GM18951 (cell line): ENCODE measurements around the gene METTL14.
A peak's percentile ranks its signal among the peaks of the same experiment; 100 is the strongest.
"Not testable (repeated sequence)": the region's sequence is repeated elsewhere in the genome, so short reads cannot be mapped to it uniquely, and the experiment has no call there.

ENCODE experiments used
- POLR2A ChIP-seq: IDR thresholded peaks from 4 replicates; pipeline ENCODE4 v1.6.1; 2011; ENCODE audit warnings: mild to moderate bottlenecking; ENCODE audit not compliant: insufficient read length, insufficient read depth; ENCODE audit errors: extremely low read depth
- in situ Hi-C: fragments of 300-500 bp; cut with MboI; formaldehyde crosslinking; loops from one replicate; pipeline ENCODE4 v1.12.0; 2022; ENCODE audit warnings: low sequenced_read_pairs, mixed read lengths, inconsistent platforms; ENCODE audit not compliant: unreplicated experiment

Gene METTL14

GRCh38 chr4:118684873-118685811, at the start of gene METTL14:
Gene METTL14, plus strand, starts transcription at chr4:118685392. Its CDS starts 143 bp downstream, at chr4:118685535.
- TF ChIP-seq POLR2A = peak; percentile 77
- in situ Hi-C loops = no loop called here

- in situ Hi-C loops = not testable (repeated sequence)
These were observed 49.1 kb upstream of the METTL14 start for GRCh38 chr4:118636126-118636525.

- in situ Hi-C loops = not testable (repeated sequence)
These were observed 20.5 kb upstream of the METTL14 start for GRCh38 chr4:118664665-118665064.

- in situ Hi-C loops = not testable (repeated sequence)
These were observed 16.0 kb upstream of the METTL14 start for GRCh38 chr4:118669220-118669619.

GRCh38 chr4:118670968-118671367, 14.2 kb upstream of the METTL14 start:
- in situ Hi-C loops = not testable (repeated sequence)

- no peak for TF ChIP-seq POLR2A
- in situ Hi-C loops = no loop called here
These were observed 9.1 kb upstream of the METTL14 start for GRCh38 chr4:118676128-118676527.

- in situ Hi-C loops = no loop called here
- no peak for TF ChIP-seq POLR2A
These were observed 4.4 kb upstream of the METTL14 start for GRCh38 chr4:118680808-118681207.

- TF ChIP-seq POLR2A = no peak
- in situ Hi-C loops = no loop called here
These were observed 2.3 kb upstream of the METTL14 start for GRCh38 chr4:118682928-118683327.

GRCh38 chr4:118683513-118683912, 1.7 kb upstream of the METTL14 start:
- in situ Hi-C loops = no loop called here
- TF ChIP-seq POLR2A = no peak

GRCh38 chr4:118703118-118703517, 17.9 kb downstream of the METTL14 start:
- no peak for TF ChIP-seq POLR2A
- in situ Hi-C loops = no loop called here

GRCh38 chr4:118711052-118711451, 25.9 kb downstream of the METTL14 start:
- in situ Hi-C loops = no loop called here

GRCh38 chr4:118712872-118713271, 27.7 kb downstream of the METTL14 start:
- TF ChIP-seq POLR2A = no peak

More at GRCh38 chr4:118711052-118711451, 25.9 kb downstream of the METTL14 start:
- no peak for TF ChIP-seq POLR2A

GRCh38 chr4:118714682-118715081, 29.5 kb downstream of the METTL14 start:
- TF ChIP-seq POLR2A = no peak
- in situ Hi-C loops = no loop called here

More at GRCh38 chr4:118712872-118713271, 27.7 kb downstream of the METTL14 start:
- in situ Hi-C loops = no loop called here

- no peak for TF ChIP-seq POLR2A
- in situ Hi-C loops = no loop called here
These were observed 31.1 kb downstream of the METTL14 start for GRCh38 chr4:118716304-118716703.
